Smooth muscle cell (in vitro differentiated cells): ENCODE results near the gene PCBD1. TPM values are rescaled to one million over a fixed set of nuclear protein-coding genes. Genes with fewer than 3 reads are reported as not detected.

Experiments
- DNase-seq: peaks from one replicate; lab custom pipeline; 2025; ENCODE audit not compliant: unreplicated experiment; lab: John Stamatoyannopoulos, UW
- H2AFZ ChIP-seq: fragments of 200-600 bp; sonication (generic); 2 replicates; pipeline ENCODE4 v1.6.0; 2016; ENCODE audit warnings: antibody characterized with exemption, low read depth, mild to moderate bottlenecking
- H3F3A ChIP-seq: fragments of 200-600 bp; sonication (generic); 2 replicates; pipeline ENCODE4 v1.6.0; 2017; ENCODE audit warnings: antibody characterized with exemption, low read depth
- H3K27ac ChIP-seq: fragments of 200-600 bp; sonication (generic); 2 replicates; pipeline ENCODE4 v1.5.1; 2016; ENCODE audit warnings: low read depth, mild to moderate bottlenecking
- H3K27me3 ChIP-seq: fragments of 200-600 bp; sonication (generic); 2 replicates; pipeline ENCODE4 v1.6.1; 2016; ENCODE audit warnings: low read depth, mild to moderate bottlenecking
- H3K36me3 ChIP-seq: fragments of 200-600 bp; sonication (generic); 2 replicates; pipeline ENCODE4 v1.5.1; 2016; ENCODE audit warnings: low read depth
- H3K4me1 ChIP-seq: fragments of 200-600 bp; sonication (generic); 2 replicates; pipeline ENCODE4 v1.5.1; 2016; ENCODE audit warnings: low read depth
- H3K4me2 ChIP-seq: fragments of 200-600 bp; sonication (generic); 2 replicates; pipeline ENCODE4 v1.6.0; 2016; ENCODE audit warnings: mild to moderate bottlenecking
- H3K4me3 ChIP-seq: fragments of 200-600 bp; sonication (generic); 2 replicates; pipeline ENCODE4 v1.5.1; 2016; ENCODE audit warnings: mild to moderate bottlenecking
- H3K79me2 ChIP-seq: fragments of 200-600 bp; sonication (generic); 2 replicates; pipeline ENCODE4 v1.6.0; 2016; ENCODE audit warnings: low read depth, mild to moderate bottlenecking
- H3K9ac ChIP-seq: fragments of 200-600 bp; sonication (generic); 2 replicates; pipeline ENCODE4 v1.6.0; 2016; ENCODE audit warnings: low read depth
- H3K9me3 ChIP-seq: fragments of 200-600 bp; sonication (generic); replicated peaks from 2 replicates; pipeline ENCODE4 v1.5.1; 2016; ENCODE audit warnings: low read depth
- H4K20me1 ChIP-seq: fragments of 200-600 bp; sonication (generic); 2 replicates; pipeline ENCODE4 v1.6.0; 2016; ENCODE audit warnings: low read depth
- WGBS: methylation state at CpG from one replicate; pipeline ENCODE4 v1.1.7; 2016; ENCODE audit warnings: low lambda C conversion rate; 5-methylcytosine and 5-hydroxymethylcytosine counted together
- polyA plus RNA-seq: library from polyadenylated mRNA; unstranded; fragments of >200 nt; fragmentation: Nextera tagmentation; extraction: Ambion mirVana; gene quantifications from 2 replicates; pipeline ENCODE4 v1.2.1, GENCODE V29; 2016
- total RNA-seq: library from RNA; depleted of rRNA; stranded (reverse); fragments of >200 nt; gene quantifications from 2 replicates; pipeline ENCODE4 v1.2.3, GENCODE V29; 2014
- TF ChIP-seq, protein P1 (sequence below): fragments of 200-600 bp; sonication (generic); IDR thresholded peaks from 2 replicates; pipeline ENCODE4 v1.5.1; 2017; ENCODE audit warnings: borderline replicate concordance, mild to moderate bottlenecking, antibody characterized with exemption; ENCODE audit not compliant: insufficient read depth, poor library complexity, severe bottlenecking

PCBD1 gene
- total and polyA plus RNA-seq, 2 experiments from 2014 or later, result 34.7 TPM

DNA sequence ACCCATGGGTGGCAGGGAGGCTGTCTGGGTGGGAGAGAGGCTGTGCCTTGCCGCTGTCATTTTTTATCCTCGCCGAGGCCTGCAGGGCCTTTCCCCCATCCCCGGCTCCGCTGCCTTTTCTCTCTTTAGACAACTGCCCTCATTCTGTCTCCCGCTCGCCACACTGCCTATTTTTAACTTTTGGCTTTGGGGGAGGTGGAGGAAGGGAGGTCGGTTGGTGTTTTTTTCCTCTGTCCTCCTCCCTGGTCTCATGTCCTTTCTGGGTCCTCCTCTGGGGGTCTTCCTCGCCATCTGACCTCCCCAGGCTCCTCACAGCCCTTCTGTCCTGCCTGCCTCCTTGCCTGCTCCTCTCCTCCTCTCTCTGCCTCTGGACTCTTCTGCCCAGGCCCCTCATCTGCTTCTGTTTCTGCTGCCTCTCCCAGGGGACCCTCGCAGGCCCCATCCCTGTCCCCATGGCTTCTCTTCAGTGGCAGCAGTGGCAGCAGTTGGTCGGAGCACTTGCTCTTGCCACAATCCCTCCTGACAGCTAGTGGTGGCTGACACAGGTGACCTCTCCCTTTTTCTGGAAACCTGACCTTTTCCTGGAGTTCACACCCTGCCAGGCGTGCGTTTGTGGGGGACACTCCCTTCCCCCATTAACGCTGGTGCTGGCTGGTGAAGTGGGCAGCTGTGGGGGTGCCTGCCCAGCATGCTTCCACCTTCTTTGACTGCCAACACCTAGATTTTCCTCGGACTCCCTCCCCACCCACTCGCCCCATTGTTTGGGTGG is 19.5 kb upstream of the PCBD1 start:
- H2AFZ ChIP-seq, result no peak overlapping the region
- no peak overlapping the region for H3K9ac ChIP-seq
- 86% methylated on average over 16 of the region's 16 CpGs for WGBS
- H3K36me3 ChIP-seq, result no peaks in the 10 kb centered on the region
- DNase-seq, result no peak
- no peaks in the 10 kb centered on the region for H4K20me1 ChIP-seq
- H3K4me3 ChIP-seq, result no peak overlapping the region
- no peaks in the 10 kb centered on the region for H3K79me2 ChIP-seq
- H3K4me2 ChIP-seq, result no peak overlapping the region
- no peaks in the 10 kb centered on the region for H3K9me3 ChIP-seq
- no peaks in the 10 kb centered on the region for H3F3A ChIP-seq
- H3K4me1 ChIP-seq, result no peaks in the 10 kb centered on the region
- TF ChIP-seq, protein P1, sequence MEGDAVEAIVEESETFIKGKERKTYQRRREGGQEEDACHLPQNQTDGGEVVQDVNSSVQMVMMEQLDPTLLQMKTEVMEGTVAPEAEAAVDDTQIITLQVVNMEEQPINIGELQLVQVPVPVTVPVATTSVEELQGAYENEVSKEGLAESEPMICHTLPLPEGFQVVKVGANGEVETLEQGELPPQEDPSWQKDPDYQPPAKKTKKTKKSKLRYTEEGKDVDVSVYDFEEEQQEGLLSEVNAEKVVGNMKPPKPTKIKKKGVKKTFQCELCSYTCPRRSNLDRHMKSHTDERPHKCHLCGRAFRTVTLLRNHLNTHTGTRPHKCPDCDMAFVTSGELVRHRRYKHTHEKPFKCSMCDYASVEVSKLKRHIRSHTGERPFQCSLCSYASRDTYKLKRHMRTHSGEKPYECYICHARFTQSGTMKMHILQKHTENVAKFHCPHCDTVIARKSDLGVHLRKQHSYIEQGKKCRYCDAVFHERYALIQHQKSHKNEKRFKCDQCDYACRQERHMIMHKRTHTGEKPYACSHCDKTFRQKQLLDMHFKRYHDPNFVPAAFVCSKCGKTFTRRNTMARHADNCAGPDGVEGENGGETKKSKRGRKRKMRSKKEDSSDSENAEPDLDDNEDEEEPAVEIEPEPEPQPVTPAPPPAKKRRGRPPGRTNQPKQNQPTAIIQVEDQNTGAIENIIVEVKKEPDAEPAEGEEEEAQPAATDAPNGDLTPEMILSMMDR, result no peak
- no peak overlapping the region for H3K27ac ChIP-seq
- no peaks in the 10 kb centered on the region for H3K27me3 ChIP-seq

DNA sequence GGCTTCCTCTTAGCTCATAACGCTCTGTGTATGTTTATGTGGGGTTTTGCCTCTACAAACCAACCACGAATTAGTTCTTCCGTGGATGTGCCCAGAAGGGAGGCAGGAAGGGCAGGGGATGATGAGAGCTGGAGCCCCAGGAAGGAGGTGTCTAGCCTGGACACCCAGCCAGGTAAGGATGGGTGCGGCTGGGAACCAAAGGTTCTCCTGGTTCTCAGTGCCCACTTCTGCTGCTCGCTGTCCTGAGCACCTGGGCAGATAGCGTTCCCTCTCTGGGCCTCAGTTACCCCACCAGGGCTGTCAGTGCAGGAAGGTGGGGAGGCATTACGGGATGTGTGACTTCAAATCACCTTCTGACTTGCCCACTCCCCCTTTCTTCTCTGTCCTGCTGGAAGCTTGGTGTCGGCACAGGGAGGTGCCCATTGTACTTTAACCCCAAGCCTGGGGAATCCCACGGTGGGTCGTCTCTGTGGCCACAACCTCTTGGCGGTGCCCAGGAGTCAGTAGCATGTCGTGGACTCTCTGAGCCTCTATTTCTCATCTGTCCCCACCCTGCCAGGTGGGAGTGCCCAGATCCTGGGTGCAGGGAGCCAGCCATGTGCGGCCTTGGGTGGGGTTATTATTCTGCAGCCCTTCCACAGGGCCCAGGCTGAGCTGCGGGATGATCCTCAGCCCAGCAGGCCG is 18.7 kb upstream of the PCBD1 start:
- no peak overlapping the region for H3K9ac ChIP-seq
- no peaks in the 10 kb centered on the region for H3K27me3 ChIP-seq
- no peak overlapping the region for H3K27ac ChIP-seq
- no peaks in the 10 kb centered on the region for H3K9me3 ChIP-seq
- H3K79me2 ChIP-seq, result no peaks in the 10 kb centered on the region
- no peaks in the 10 kb centered on the region for H3K36me3 ChIP-seq
- H3K4me1 ChIP-seq, result no peaks in the 10 kb centered on the region
- no peak overlapping the region for H2AFZ ChIP-seq
- 87% methylated on average over 15 of the region's 15 CpGs for WGBS
- TF ChIP-seq, protein P1, result no peak
- H3F3A ChIP-seq, result no peaks in the 10 kb centered on the region
- H4K20me1 ChIP-seq, result no peaks in the 10 kb centered on the region
- no peak overlapping the region for H3K4me3 ChIP-seq
- DNase-seq, result no peak
- no peak overlapping the region for H3K4me2 ChIP-seq

DNA sequence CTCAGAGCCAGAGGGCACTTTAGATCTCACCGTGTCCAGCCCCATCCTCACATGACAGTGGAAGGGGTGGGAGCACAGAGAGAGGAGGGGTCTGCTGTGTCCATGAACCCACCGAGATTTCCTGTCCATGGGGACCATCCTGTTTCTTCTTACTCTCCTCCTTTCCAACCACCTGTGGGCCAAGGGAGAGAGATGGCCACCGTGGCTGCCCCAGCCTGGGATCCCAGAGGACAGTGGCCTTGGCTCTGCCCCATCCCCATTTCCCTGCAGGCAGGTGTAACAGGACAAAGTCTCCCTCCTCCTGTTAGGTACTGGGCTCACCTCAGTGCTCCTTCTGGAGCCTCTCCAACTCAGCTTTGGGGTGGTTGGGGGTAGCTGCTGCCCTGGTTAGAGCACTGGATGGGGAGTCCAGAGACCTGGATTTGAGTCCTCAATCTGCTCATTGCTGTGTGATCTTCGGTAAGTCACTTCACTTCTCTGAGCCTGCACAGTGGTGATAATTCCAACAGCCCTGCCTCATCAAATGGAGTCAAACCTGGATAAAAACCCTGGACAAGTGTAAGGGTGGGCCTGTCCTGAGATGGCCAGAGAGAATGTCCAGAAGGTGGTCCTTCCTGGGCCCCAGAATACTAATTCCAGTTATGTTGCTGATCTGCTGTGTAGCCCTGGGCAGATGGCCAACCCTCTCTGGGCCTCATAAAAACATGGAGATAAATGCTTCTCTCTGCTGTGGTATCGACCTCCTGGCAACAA is 17.8 kb upstream of the PCBD1 start:
- no peak overlapping the region for H2AFZ ChIP-seq
- H3K27ac ChIP-seq, result no peak overlapping the region
- no peak overlapping the region for H3K4me2 ChIP-seq
- no peaks in the 10 kb centered on the region for H3K27me3 ChIP-seq
- H3K36me3 ChIP-seq, result no peaks in the 10 kb centered on the region
- H3K9me3 ChIP-seq, result no peaks in the 10 kb centered on the region
- WGBS, result 83% methylated on average over 5 of the region's 5 CpGs
- H3K9ac ChIP-seq, result no peak overlapping the region
- DNase-seq, result no peak
- H3K4me3 ChIP-seq, result no peak overlapping the region
- TF ChIP-seq, protein P1, result no peak
- no peaks in the 10 kb centered on the region for H4K20me1 ChIP-seq
- no peaks in the 10 kb centered on the region for H3K79me2 ChIP-seq
- no peaks in the 10 kb centered on the region for H3K4me1 ChIP-seq
- H3F3A ChIP-seq, result no peaks in the 10 kb centered on the region
